Measurements from ENCODE around the gene SPOPL. TPM values are rescaled to one million over a fixed set of nuclear protein-coding genes. Genes with fewer than 3 reads are reported as not detected.

The SPOPL gene
- total and polyA plus RNA-seq, 2 of the 4 experiments (the other 2 are of a cell fraction): 4.8 to 20.3 TPM

DNA sequence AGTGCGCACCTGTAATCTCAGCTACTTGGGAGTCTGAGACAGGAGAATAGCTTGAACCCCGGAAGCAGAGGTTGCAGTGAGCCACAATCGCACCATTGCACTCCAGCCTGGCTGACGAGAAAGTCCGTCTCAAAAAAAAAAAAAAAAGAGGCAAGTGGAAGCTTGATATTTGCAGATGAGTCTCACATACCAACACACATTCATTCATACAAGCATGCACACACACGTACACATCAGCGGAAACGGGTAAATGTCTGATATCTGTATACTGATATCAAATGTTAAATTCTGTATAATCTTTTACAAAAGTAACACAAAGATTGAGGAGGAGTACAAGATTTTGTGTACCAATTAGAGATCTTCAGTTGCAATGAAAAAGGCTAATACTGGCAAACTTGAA, 47.8 kb upstream of the SPOPL start:
- no peak overlapping the region for H4K5ac ChIP-seq (ENCODE audit: low read depth, low read length)
- no peak overlapping the region for H3K4ac ChIP-seq (ENCODE audit: low read depth, low read length)
- H4K8ac ChIP-seq (ENCODE audit: low read depth in 2 of 2, low read length in 2 of 2): no peak overlapping the region
- no peak overlapping the region for H2AFZ ChIP-seq (replicated peaks; ENCODE audit: low read length, poor library complexity)
- H2BK15ac ChIP-seq (ENCODE audit: low read depth, low read length): no peak overlapping the region
- H4K20me1 ChIP-seq (ENCODE audit: insufficient read depth, low read length): no peaks in the 10 kb centered on the region
- no peak overlapping the region for H2BK120ac ChIP-seq (ENCODE audit: low read depth, low read length)
- no peak overlapping the region for H3K4me3 ChIP-seq (ENCODE audit: insufficient read depth, low read depth, low read length)
- DNase-seq: no peak
- no peak overlapping the region for H2AK9ac ChIP-seq (replicated peaks; ENCODE audit: low read depth, low read length, poor library complexity)
- no peaks in the 10 kb centered on the region for H3K9me1 ChIP-seq (ENCODE audit: insufficient read depth, low read length)
- in situ Hi-C loops (cut with MboI; ENCODE audit: low sequenced_read_pairs): no loop called here
- H4K91ac ChIP-seq (ENCODE audit: insufficient read depth, low read depth, low read length): no peak overlapping the region
- H3K18ac ChIP-seq (ENCODE audit: low read depth, low read length): no peak overlapping the region
- no peak overlapping the region for H3K14ac ChIP-seq (replicated peaks; ENCODE audit: low read depth, low read length)
- no peak overlapping the region for H3K23ac ChIP-seq (ENCODE audit: low read depth, low read length)
- H2BK20ac ChIP-seq (ENCODE audit: low read depth, low read length): no peak overlapping the region
- no peak for ATAC-seq (ENCODE audit: low read depth)
- BruUV-seq (replicated peaks): no TSS peak
- H3K27ac ChIP-seq (ENCODE audit: insufficient read depth, low read length): no peak overlapping the region
- no peaks in the 10 kb centered on the region for H3K36me3 ChIP-seq (ENCODE audit: control insufficient read depth, insufficient read depth, low read length)
- no peak overlapping the region for H3K4me2 ChIP-seq (ENCODE audit: low read depth, low read length)
- H3K9ac ChIP-seq (ENCODE audit: low read depth, low read length): no peak overlapping the region
- H2AK5ac ChIP-seq (ENCODE audit: low read depth, low read length): no peak overlapping the region
- dilution Hi-C loops (cut with HindIII; ENCODE audit: low sequenced_read_pairs, unreplicated experiment): no loop called here
- TF ChIP-seq, protein P1, sequence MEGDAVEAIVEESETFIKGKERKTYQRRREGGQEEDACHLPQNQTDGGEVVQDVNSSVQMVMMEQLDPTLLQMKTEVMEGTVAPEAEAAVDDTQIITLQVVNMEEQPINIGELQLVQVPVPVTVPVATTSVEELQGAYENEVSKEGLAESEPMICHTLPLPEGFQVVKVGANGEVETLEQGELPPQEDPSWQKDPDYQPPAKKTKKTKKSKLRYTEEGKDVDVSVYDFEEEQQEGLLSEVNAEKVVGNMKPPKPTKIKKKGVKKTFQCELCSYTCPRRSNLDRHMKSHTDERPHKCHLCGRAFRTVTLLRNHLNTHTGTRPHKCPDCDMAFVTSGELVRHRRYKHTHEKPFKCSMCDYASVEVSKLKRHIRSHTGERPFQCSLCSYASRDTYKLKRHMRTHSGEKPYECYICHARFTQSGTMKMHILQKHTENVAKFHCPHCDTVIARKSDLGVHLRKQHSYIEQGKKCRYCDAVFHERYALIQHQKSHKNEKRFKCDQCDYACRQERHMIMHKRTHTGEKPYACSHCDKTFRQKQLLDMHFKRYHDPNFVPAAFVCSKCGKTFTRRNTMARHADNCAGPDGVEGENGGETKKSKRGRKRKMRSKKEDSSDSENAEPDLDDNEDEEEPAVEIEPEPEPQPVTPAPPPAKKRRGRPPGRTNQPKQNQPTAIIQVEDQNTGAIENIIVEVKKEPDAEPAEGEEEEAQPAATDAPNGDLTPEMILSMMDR (conservative IDR thresholded peaks at IDR 0.05; ENCODE audit: low read depth, low read length): no peak
- TF ChIP-seq BHLHE40 (IDR thresholded peaks at IDR 0.05; ENCODE audit: low read depth, low read length) (no peak), MXI1 (IDR thresholded peaks at IDR 0.05; ENCODE audit: borderline replicate concordance, low read depth, low read length) (no peak), RCOR1 (IDR thresholded peaks at IDR 0.05; ENCODE audit: insufficient replicate concordance, low read length) (no peak), FOS (IDR thresholded peaks at IDR 0.05; ENCODE audit: low read depth, low read length) (no peak), RAD21 (IDR thresholded peaks at IDR 0.05; ENCODE audit: low read length) (no peak), SMC3 (IDR thresholded peaks at IDR 0.05; ENCODE audit: low read depth, low read length) (no peak), CEBPB (IDR thresholded peaks at IDR 0.05; ENCODE audit: low read depth, low read length) (no peak), MAZ (IDR thresholded peaks at IDR 0.05; ENCODE audit: borderline replicate concordance, low read depth, low read length) (no peak), MAFK (IDR thresholded peaks at IDR 0.05; ENCODE audit: low read depth, low read length) (no peak)
- TF ChIP-seq, protein P2, sequence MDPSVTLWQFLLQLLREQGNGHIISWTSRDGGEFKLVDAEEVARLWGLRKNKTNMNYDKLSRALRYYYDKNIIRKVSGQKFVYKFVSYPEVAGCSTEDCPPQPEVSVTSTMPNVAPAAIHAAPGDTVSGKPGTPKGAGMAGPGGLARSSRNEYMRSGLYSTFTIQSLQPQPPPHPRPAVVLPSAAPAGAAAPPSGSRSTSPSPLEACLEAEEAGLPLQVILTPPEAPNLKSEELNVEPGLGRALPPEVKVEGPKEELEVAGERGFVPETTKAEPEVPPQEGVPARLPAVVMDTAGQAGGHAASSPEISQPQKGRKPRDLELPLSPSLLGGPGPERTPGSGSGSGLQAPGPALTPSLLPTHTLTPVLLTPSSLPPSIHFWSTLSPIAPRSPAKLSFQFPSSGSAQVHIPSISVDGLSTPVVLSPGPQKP (IDR thresholded peaks at IDR 0.05; ENCODE audit: borderline replicate concordance, low read depth, low read length): no peak
- H3K56ac ChIP-seq (ENCODE audit: extremely low read depth, insufficient read depth, low read length): no peak overlapping the region
- intact Hi-C loops (cut with micrococcal nuclease): no loop called here
- no peaks in the 10 kb centered on the region for H3K9me3 ChIP-seq (ENCODE audit: control insufficient read depth, insufficient read depth, low read length)
- POLR2A ChIA-PET (ENCODE audit: unreplicated experiment): no interaction called here
- no CpG with 5 or more reads among the region's 8 CpGs for WGBS, 2 experiments (ENCODE audit: extremely low coverage in 2 of 2, insufficient read length in 1 of 2)
- CTCF ChIA-PET: interaction anchor here (0.6 to 0.7 kb wide), 2 partner anchors 146 to 373 kb away, joined by 3 to 4 read pairs; no protein-coding TSS in a partner anchor
- H2BK5ac ChIP-seq (ENCODE audit: low read depth, low read length, poor library complexity, severe bottlenecking): no peak overlapping the region
- no peaks in the 10 kb centered on the region for H3K79me1 ChIP-seq (ENCODE audit: low read depth in 1 of 2, low read length in 2 of 2)
- no peaks in the 10 kb centered on the region for H3K27me3 ChIP-seq (ENCODE audit: control insufficient read depth, insufficient read depth, low read length)
- H3K4me1 ChIP-seq (ENCODE audit: control insufficient read depth, insufficient read depth, low read length): no peaks in the 10 kb centered on the region
